ENCODE data around the gene ABLIM3. TPM values are rescaled to one million over a fixed set of nuclear protein-coding genes. Genes with fewer than 3 reads are reported as not detected.
A peak's percentile ranks its signal among the peaks of the same experiment; 100 is the strongest.
"Not testable (repeated sequence)": the region's sequence is repeated elsewhere in the genome, so short reads cannot be mapped to it uniquely, and the experiment has no call there.

Gene ABLIM3
- total RNA-seq, 2 donors from 2014 or later: 0.41 to 0.61 TPM

GRCh38 chr5:149268928-149269557 lies 127.8 kb downstream of the ABLIM3 start:
- no peak overlapping the region for H3K27ac Mint-ChIP-seq
- ATAC-seq (replicated peaks): peak; percentile 69
- no peak overlapping the region for H3K4me3 Mint-ChIP-seq
- H3K36me3 Mint-ChIP-seq (ENCODE audit: low read depth): no peaks in the 10 kb centered on the region
- no peaks in the 10 kb centered on the region for H3K9me3 Mint-ChIP-seq
- peaks cover 36% of the 10 kb centered on the region for H3K27me3 Mint-ChIP-seq
- H3K4me1 Mint-ChIP-seq: no peaks in the 10 kb centered on the region

DNA sequence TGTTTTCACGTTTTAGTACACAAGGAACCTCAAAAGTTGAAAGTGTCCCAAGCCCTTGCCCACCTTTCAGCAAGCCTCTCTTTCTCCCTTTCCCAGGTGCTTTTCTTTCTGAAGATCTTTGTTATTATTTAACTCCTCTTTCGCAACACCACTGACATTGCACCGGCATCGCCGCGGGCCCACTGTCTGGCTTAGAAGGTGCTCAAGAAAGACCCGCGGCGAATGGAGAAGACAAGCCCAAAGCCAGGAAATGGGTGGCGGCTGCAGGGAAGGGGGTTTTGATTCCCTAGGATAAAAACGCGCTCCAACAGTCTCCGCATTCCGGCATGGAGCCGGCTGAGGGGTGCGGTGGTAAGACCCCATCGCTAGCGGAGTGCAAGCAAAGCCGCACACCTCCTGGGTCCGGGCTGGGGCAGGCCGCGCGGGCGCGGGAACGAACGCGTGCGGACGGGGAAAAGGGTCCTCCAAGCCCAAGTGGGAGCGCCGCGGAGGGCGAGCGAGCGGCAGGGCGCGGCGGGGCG lies 130.0 kb downstream of the ABLIM3 start:
- H3K4me1 Mint-ChIP-seq: no peaks in the 10 kb centered on the region
- H3K9me3 Mint-ChIP-seq: no peaks in the 10 kb centered on the region
- peak overlapping the region; percentile 73 for H3K4me3 Mint-ChIP-seq
- H3K36me3 Mint-ChIP-seq (ENCODE audit: low read depth): no peaks in the 10 kb centered on the region
- H3K27me3 Mint-ChIP-seq: peaks cover 37% of the 10 kb centered on the region
- ATAC-seq (replicated peaks): peak; percentile 8
- no peak overlapping the region for H3K27ac Mint-ChIP-seq

DNA sequence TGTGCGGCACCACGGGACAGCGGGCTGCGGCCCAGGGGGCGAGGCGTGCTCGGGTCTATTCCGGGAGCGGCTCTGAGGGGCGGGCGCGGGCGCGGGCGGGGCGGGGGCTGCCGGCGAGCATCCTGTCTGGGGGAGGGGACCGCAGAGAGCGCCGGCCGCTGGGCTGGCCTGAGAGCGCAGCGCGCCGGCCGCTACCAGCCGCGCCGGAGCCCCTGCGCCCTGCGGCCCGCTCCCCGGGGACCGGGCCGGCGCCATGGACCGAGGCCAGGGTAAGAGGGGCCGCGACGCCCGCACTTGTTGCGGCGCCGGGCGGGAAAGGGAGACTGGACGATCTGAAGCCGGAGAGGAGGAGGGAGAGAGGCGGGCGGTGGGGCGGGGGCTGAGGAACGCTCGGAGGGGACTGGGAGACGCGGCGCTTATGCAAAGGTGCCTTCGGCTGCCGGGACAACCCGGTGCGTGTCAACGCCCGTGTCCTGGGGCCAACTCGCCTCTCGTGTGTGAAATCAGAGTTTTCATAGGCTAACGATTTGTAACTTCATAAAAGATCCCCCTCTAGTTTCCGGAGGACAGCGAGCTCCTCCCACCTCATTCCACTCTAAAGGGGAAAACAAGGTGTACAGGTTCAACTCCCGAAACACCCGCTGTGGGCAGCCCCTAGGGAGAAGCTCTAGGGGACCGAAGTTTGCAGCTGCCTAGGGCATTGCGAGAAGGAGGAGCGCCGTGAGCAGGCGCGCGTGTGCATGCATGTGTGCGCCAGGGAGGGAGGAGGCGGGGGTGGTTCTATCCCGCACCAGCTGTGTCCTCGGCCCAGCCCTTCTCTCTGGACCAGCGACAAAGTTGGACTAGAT lies 130.6 kb downstream of the ABLIM3 start, which contains the start of gene AFAP1L1:
Gene AFAP1L1 (plus strand): TSS at position 144 of the 848 bp plus-strand sequence. CDS start 110 bp downstream, at position 254.
- Mint-ChIP-seq H3K27ac (no peak within 1 kb of the TSS), H3K4me3 (peak within 1 kb of the TSS; percentile 73), H3K4me1 (no peaks in the 10 kb centered on the region), H3K36me3 (ENCODE audit: low read depth) (no peaks in the 10 kb centered on the region), H3K27me3 (peaks cover 37% of the 10 kb centered on the region), H3K9me3 (no peaks in the 10 kb centered on the region)
- ATAC-seq (replicated peaks): peak; percentile 43

DNA sequence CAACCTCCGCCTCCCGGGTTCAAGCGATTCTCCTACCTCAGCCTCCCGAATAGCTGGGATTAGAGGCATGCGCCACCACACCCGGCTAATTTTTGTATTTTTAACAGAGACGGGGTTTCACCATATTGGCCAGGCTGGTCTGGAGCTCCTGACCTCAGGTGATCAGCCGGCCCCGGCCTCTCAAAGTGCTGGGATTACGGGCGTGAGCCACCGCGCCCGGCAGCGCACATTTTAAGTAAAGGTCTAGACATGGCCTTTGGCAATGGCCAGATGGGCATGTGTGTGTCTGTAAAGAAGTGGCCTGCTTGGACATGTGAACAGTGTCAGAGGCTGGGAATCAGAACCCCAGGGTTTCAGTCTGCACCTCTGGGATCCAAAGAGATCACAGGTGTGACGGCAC lies 131.5 kb downstream of the ABLIM3 start:
- not testable (repeated sequence) for H3K4me3 Mint-ChIP-seq; ATAC-seq (replicated peaks); H3K36me3 Mint-ChIP-seq (ENCODE audit: low read depth); H3K4me1 Mint-ChIP-seq; H3K9me3 Mint-ChIP-seq; H3K27ac Mint-ChIP-seq
- H3K27me3 Mint-ChIP-seq: peaks cover 43% of the 10 kb centered on the region

GRCh38 chr5:149273237-149273636 lies 131.9 kb downstream of the ABLIM3 start:
- no peak for ATAC-seq (replicated peaks)
- Mint-ChIP-seq H3K36me3 (ENCODE audit: low read depth) (no peaks in the 10 kb centered on the region), H3K9me3 (no peaks in the 10 kb centered on the region), H3K27ac (no peak overlapping the region), H3K27me3 (peaks cover 48% of the 10 kb centered on the region), H3K4me1 (no peaks in the 10 kb centered on the region), H3K4me3 (no peak overlapping the region)

DNA sequence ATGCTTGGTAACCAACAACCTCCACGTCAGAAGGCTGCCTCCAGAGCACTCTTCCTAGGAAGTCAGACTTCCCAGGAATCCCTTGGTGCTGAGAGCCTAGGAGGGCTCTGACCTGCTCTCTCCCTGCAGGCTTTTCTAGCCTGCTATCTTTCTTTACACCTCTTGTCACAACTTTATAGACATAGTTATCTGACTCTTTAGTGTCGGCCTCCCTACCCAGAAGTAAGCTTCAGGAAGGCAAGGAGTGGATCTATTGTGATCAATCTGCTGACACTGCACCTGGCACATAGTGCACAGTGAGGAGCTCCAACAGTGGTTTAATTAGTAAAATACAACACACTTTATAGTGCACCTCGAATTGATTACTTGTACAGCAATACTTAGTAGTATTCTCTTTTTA lies 132.7 kb downstream of the ABLIM3 start:
- Mint-ChIP-seq H3K27me3 (peaks cover 55% of the 10 kb centered on the region), H3K36me3 (ENCODE audit: low read depth) (no peaks in the 10 kb centered on the region), H3K4me3 (no peak overlapping the region), H3K9me3 (no peaks in the 10 kb centered on the region), H3K4me1 (no peaks in the 10 kb centered on the region), H3K27ac (no peak overlapping the region)
- no peak for ATAC-seq (replicated peaks)

DNA sequence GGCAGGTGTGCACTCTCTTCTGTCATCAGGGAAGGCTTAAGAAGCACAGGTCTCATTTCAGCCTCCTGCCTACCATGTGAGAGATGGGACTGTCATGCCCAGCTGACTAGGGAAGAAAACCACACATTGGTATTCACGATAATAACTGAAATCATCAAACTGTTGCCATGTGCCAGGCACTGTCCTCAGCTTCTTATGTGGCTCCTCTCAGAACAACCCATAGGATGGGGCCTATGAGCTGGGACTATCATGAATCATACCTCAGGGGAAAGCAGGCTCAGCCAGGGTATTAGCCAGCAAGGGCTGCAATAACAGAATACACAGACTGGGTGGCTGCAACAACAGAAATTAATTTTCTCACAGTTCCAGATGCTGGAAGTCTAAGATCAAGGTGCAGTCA lies 133.6 kb downstream of the ABLIM3 start:
- Mint-ChIP-seq H3K4me1 (no peaks in the 10 kb centered on the region), H3K27me3 (peaks cover 58% of the 10 kb centered on the region), H3K9me3 (no peaks in the 10 kb centered on the region), H3K27ac (no peak overlapping the region), H3K36me3 (ENCODE audit: low read depth) (no peaks in the 10 kb centered on the region), H3K4me3 (no peak overlapping the region)
- ATAC-seq (replicated peaks): no peak

DNA sequence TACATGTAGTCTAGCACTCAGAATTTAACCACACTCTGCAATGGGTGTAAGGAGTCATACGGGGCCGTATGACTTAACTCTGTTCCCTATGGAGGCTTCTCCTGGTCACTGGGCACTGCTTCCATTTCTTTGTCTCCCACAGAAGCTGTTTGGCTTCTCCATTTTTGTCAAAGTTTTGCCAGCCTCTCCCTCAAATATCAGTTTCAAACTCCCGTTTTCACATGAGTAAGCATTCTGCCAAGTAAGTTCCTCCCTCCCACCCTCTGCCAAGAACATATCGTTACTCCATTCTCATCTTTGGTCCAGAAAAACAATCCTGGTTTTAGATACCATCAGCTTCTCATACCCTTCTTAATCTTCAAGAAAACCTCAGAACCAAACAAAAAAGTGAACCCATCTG lies 136.5 kb downstream of the ABLIM3 start:
- H3K27me3 Mint-ChIP-seq: peaks cover 49% of the 10 kb centered on the region
- no peak overlapping the region for H3K27ac Mint-ChIP-seq
- H3K4me1 Mint-ChIP-seq: no peaks in the 10 kb centered on the region
- no peaks in the 10 kb centered on the region for H3K9me3 Mint-ChIP-seq
- H3K36me3 Mint-ChIP-seq (ENCODE audit: low read depth): no peaks in the 10 kb centered on the region
- no peak overlapping the region for H3K4me3 Mint-ChIP-seq
- ATAC-seq (replicated peaks): no peak

GRCh38 chr5:149278451-149279210 lies 137.3 kb downstream of the ABLIM3 start:
- ATAC-seq (replicated peaks): no peak
- Mint-ChIP-seq H3K9me3 (no peaks in the 10 kb centered on the region), H3K27me3 (peaks cover 41% of the 10 kb centered on the region), H3K36me3 (ENCODE audit: low read depth) (no peaks in the 10 kb centered on the region), H3K4me3 (no peak overlapping the region), H3K27ac (no peak overlapping the region), H3K4me1 (no peaks in the 10 kb centered on the region)

DNA sequence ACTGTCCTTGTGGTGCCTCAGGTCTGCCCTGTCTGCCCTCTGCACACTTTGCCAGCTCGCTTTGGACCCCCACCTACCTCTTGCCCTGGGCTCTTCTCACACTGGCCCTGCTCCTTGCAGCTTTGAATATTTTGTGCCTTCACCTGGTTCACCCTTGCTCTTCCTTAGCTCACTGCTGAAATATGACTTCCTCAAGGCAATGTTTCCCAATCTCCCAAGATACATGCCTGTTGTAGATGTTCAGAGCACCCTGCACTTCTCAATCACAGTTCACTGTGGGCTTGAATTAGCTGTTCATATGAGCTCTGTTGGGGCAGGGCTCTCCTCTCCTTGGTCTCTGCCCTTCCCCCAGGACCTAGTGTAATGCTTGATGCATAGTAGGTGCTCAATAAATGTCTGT lies 138.4 kb downstream of the ABLIM3 start:
- H3K4me1 Mint-ChIP-seq: no peaks in the 10 kb centered on the region
- no peak overlapping the region for H3K27ac Mint-ChIP-seq
- H3K36me3 Mint-ChIP-seq (ENCODE audit: low read depth): no peaks in the 10 kb centered on the region
- H3K4me3 Mint-ChIP-seq: no peak overlapping the region
- peaks cover 36% of the 10 kb centered on the region for H3K27me3 Mint-ChIP-seq
- no peaks in the 10 kb centered on the region for H3K9me3 Mint-ChIP-seq
- no peak for ATAC-seq (replicated peaks)

DNA sequence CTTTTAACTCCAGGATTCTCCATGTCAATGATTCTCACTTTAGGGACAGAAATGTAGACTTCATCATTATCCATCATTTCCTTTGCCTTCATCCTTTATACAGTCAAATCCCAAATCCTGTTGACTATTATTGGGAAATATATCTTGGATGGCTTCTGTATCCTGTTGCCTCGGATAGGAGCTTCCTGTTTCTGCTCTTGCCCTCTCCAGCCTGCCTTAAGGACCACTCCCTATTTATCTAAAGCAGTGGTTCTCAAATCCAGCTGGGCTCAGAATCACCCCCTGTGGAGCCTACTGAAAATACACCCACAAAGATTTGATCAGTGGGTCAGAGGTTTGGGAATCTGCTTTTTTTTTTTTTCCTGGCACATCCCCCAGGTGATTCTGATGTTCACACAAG lies 138.8 kb downstream of the ABLIM3 start:
- peaks cover 36% of the 10 kb centered on the region for H3K27me3 Mint-ChIP-seq
- H3K4me3 Mint-ChIP-seq: no peak overlapping the region
- no peak overlapping the region for H3K27ac Mint-ChIP-seq
- H3K9me3 Mint-ChIP-seq: no peaks in the 10 kb centered on the region
- no peak for ATAC-seq (replicated peaks)
- no peaks in the 10 kb centered on the region for H3K4me1 Mint-ChIP-seq
- H3K36me3 Mint-ChIP-seq (ENCODE audit: low read depth): no peaks in the 10 kb centered on the region

DNA sequence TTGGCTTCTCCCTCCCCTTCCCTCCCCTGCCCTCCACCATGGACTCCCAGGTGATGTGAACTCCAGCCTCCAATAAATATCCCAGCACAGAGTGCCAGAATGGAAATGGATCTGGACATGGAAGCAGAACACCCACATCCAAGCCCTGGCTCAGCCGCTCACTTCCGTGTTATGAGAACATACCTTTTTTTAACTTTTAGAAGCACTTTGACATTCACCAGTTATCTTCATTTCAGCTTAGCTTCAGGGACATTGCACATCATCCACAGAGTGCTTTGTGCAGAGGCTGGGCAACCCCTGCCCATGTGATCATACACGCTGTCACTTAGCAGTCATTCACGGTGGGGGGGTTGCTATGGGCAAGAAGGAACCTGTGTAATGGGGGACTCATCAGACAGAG lies 139.5 kb downstream of the ABLIM3 start:
- Mint-ChIP-seq H3K4me3 (no peak overlapping the region), H3K9me3 (no peaks in the 10 kb centered on the region), H3K36me3 (ENCODE audit: low read depth) (no peaks in the 10 kb centered on the region), H3K4me1 (no peaks in the 10 kb centered on the region), H3K27me3 (peaks cover 34% of the 10 kb centered on the region), H3K27ac (no peak overlapping the region)
- ATAC-seq (replicated peaks): no peak

- ATAC-seq (replicated peaks): no peak
- no peak overlapping the region for H3K27ac Mint-ChIP-seq
- H3K4me3 Mint-ChIP-seq: no peak overlapping the region
- peaks cover 26% of the 10 kb centered on the region for H3K27me3 Mint-ChIP-seq
- H3K36me3 Mint-ChIP-seq (ENCODE audit: low read depth): no peaks in the 10 kb centered on the region
- H3K9me3 Mint-ChIP-seq: no peaks in the 10 kb centered on the region
- no peaks in the 10 kb centered on the region for H3K4me1 Mint-ChIP-seq
Observed at GRCh38 chr5:149282027-149282965, 141.0 kb downstream of the ABLIM3 start.

- Mint-ChIP-seq H3K27ac (no peak overlapping the region), H3K27me3 (peaks cover 22% of the 10 kb centered on the region), H3K36me3 (ENCODE audit: low read depth) (no peaks in the 10 kb centered on the region), H3K4me3 (no peak overlapping the region), H3K4me1 (no peaks in the 10 kb centered on the region), H3K9me3 (no peaks in the 10 kb centered on the region)
- no peak for ATAC-seq (replicated peaks)
Observed at GRCh38 chr5:149282966-149283332, 141.7 kb downstream of the ABLIM3 start.
